H1 (cell line): ENCODE results near the gene SPSB2. TPM values are rescaled to one million over a fixed set of nuclear protein-coding genes. Genes with fewer than 3 reads are reported as not detected.

ENCODE experiments used
- CTCF ChIA-PET: fragments of 300-600 bp; sonication (Branson Sonifier 250); formaldehyde crosslinking; loops from one replicate; lab custom pipeline; 2021; ENCODE audit not compliant: partially characterized antibody; lab: Charles Lee
- POLR2A ChIA-PET: fragments of 300-600 bp; sonication (Branson Sonifier 250); formaldehyde crosslinking; loops from one replicate; lab custom pipeline; 2021; ENCODE audit warnings: inconsistent platforms; ENCODE audit not compliant: partially characterized antibody; lab: Charles Lee
- DNase-seq, 2 experiments: peaks; one replicate each; pipeline versions ENCODE4 v3.0.0 to v3.0.0-alpha.2; 2010 to 2022; ENCODE audit warnings: low spot score in 2 of 2, low read depth in 1 of 2, mixed read lengths in 1 of 2
- FAIRE-seq: peaks from 2 replicates; lab custom pipeline; 2011; peaks lifted over from hg19 to GRCh38; lab: Jason Lieb, UNC
- H2AFZ ChIP-seq: 2 replicates; pipeline ENCODE4 v1.8.1; 2012; ENCODE audit warnings: low read length, inconsistent platforms
- H2AK5ac ChIP-seq: 2 replicates; pipeline ENCODE4 v1.6.1; 2013; ENCODE audit warnings: low read depth, low read length
- H2BK120ac ChIP-seq: replicated peaks from 2 replicates; pipeline ENCODE3; 2013; ENCODE audit warnings: low read depth, low read length, inconsistent platforms
- H2BK12ac ChIP-seq: 2 replicates; pipeline ENCODE4 v1.6.1; 2013; ENCODE audit warnings: low read depth, low read length
- H2BK15ac ChIP-seq: 2 replicates; pipeline ENCODE4 v1.6.1; 2013; ENCODE audit warnings: low read length
- H2BK20ac ChIP-seq: 2 replicates; pipeline ENCODE4 v1.6.1; 2013; ENCODE audit warnings: low read length
- H2BK5ac ChIP-seq: 2 replicates; pipeline ENCODE4 v1.6.1; 2013; ENCODE audit warnings: low read depth, low read length
- H3K14ac ChIP-seq: 2 replicates; pipeline ENCODE4 v1.6.1; 2013; ENCODE audit warnings: inconsistent platforms; ENCODE audit not compliant: insufficient read length
- H3K18ac ChIP-seq: 2 replicates; pipeline ENCODE4 v1.6.1; 2013; ENCODE audit warnings: low read length; ENCODE audit errors: extremely low read depth
- H3K23ac ChIP-seq: 2 replicates; pipeline ENCODE4 v1.6.1; 2013; ENCODE audit warnings: inconsistent platforms; ENCODE audit not compliant: insufficient read length
- H3K23me2 ChIP-seq: 2 replicates; pipeline ENCODE4 v1.6.1; 2013; ENCODE audit warnings: low read depth, low read length
- H3K27ac ChIP-seq: 2 replicates; pipeline ENCODE4 v1.6.1; 2011; ENCODE audit warnings: low read depth, low read length, inconsistent platforms
- H3K27me3 ChIP-seq, 4 experiments: replicated peaks in 1 of 4; 1 replicate in 1 of 4; 2 replicates in 3 of 4; pipeline versions ENCODE4 v1.6.1 to v1.8.1; 2011 to 2013; ENCODE audit warnings: low read length in 3 of 4, mild to moderate bottlenecking in 3 of 4, inconsistent platforms in 2 of 4, mixed read lengths in 2 of 4, moderate library complexity in 1 of 4; ENCODE audit not compliant: control insufficient read depth in 3 of 4, insufficient read depth in 3 of 4; ENCODE audit errors: extremely low read depth in 1 of 4
- H3K36me3 ChIP-seq, 4 experiments: 2 replicates each; pipeline versions ENCODE4 v1.6.1 to v1.8.1; 2011 to 2013; ENCODE audit warnings: mild to moderate bottlenecking in 4 of 4, low read length in 3 of 4, moderate library complexity in 2 of 4, control low read depth in 1 of 4, inconsistent platforms in 1 of 4; ENCODE audit not compliant: insufficient read depth in 4 of 4, control insufficient read depth in 2 of 4
- H3K4ac ChIP-seq: replicated peaks from 2 replicates; pipeline ENCODE3; 2013; ENCODE audit warnings: low read length, low read depth, mixed read lengths, inconsistent platforms; ENCODE audit not compliant: insufficient read length
- H3K4me1 ChIP-seq, 4 experiments: replicated peaks in 1 of 4; 1 replicate in 1 of 4; 2 replicates in 3 of 4; pipeline versions ENCODE4 v1.6.1 to v1.8.1; 2011 to 2013; ENCODE audit warnings: low read length in 3 of 4, inconsistent platforms in 2 of 4, mixed read lengths in 1 of 4; ENCODE audit not compliant: insufficient read depth in 4 of 4, control insufficient read depth in 3 of 4
- H3K4me2 ChIP-seq, 2 experiments: 2 replicates each; pipeline versions ENCODE4 v1.6.1 to v1.8.1; 2011 to 2013; ENCODE audit warnings: low read depth in 2 of 2, low read length in 2 of 2, control low read depth in 1 of 2, inconsistent platforms in 1 of 2, mild to moderate bottlenecking in 1 of 2; ENCODE audit not compliant: insufficient read depth in 1 of 2
- H3K4me3 ChIP-seq, 4 experiments: fragments of 200-600, 300-600 bp in 1 of 4; sonication (generic), shearing (Covaris generic), sonication (Bioruptor Twin) in 1 of 4; 2 replicates each; pipeline versions ENCODE4 v1.5.1 to v1.8.1; 2011 to 2016; ENCODE audit warnings: low read length in 4 of 4, low read depth in 3 of 4, control low read depth in 2 of 4, inconsistent platforms in 2 of 4, mild to moderate bottlenecking in 2 of 4, mixed read lengths in 1 of 4, moderate library complexity in 1 of 4; ENCODE audit not compliant: insufficient read depth in 2 of 4; ENCODE audit errors: extremely low read depth in 1 of 4
- H3K56ac ChIP-seq: replicated peaks from 2 replicates; pipeline ENCODE3; 2013; ENCODE audit warnings: low read depth, mild to moderate bottlenecking, mixed read lengths, low read length, inconsistent platforms; ENCODE audit not compliant: insufficient read length
- H3K79me1 ChIP-seq: 2 replicates; pipeline ENCODE4 v1.6.1; 2013; ENCODE audit warnings: low read depth, low read length, control low read depth
- H3K79me2 ChIP-seq, 2 experiments: 2 replicates each; pipeline versions ENCODE4 v1.6.1 to v1.8.1; 2012 to 2013; ENCODE audit warnings: low read length in 2 of 2, mild to moderate bottlenecking in 2 of 2, inconsistent platforms in 1 of 2; ENCODE audit not compliant: insufficient read depth in 2 of 2, control insufficient read depth in 1 of 2
- H3K9ac ChIP-seq, 4 experiments: replicated peaks in 1 of 4; 1 replicate in 1 of 4; 2 replicates in 3 of 4; pipeline versions ENCODE4 v1.6.1 to v1.8.1; 2011 to 2013; ENCODE audit warnings: low read depth in 3 of 4, low read length in 3 of 4, control low read depth in 2 of 4, mild to moderate bottlenecking in 2 of 4, moderate library complexity in 2 of 4, inconsistent platforms in 1 of 4; ENCODE audit errors: extremely low read depth in 1 of 4
- H3K9me3 ChIP-seq, 2 experiments: 2 replicates each; pipeline versions ENCODE4 v1.6.1 to v1.8.1; 2012 to 2013; ENCODE audit warnings: mild to moderate bottlenecking in 2 of 2, moderate library complexity in 2 of 2, control low read depth in 1 of 2, inconsistent platforms in 1 of 2, low read depth in 1 of 2, low read length in 1 of 2, mixed read lengths in 1 of 2; ENCODE audit not compliant: insufficient read depth in 2 of 2
- H4K20me1 ChIP-seq, 2 experiments: replicated peaks in 1 of 2; 2 replicates each; pipeline versions ENCODE3 to v1.8.1; 2011 to 2013; ENCODE audit warnings: inconsistent platforms in 2 of 2, low read length in 2 of 2, mild to moderate bottlenecking in 1 of 2; ENCODE audit not compliant: insufficient read depth in 2 of 2, control insufficient read depth in 1 of 2
- H4K5ac ChIP-seq: 2 replicates; pipeline ENCODE4 v1.6.1; 2013; ENCODE audit warnings: low read length, low read depth, mixed read lengths, inconsistent platforms; ENCODE audit not compliant: insufficient read length
- H4K8ac ChIP-seq: 2 replicates; pipeline ENCODE4 v1.8.0; 2013; ENCODE audit warnings: mild to moderate bottlenecking, moderate library complexity, low read length, inconsistent platforms; ENCODE audit not compliant: insufficient read depth; ENCODE audit errors: extremely low read depth
- H4K91ac ChIP-seq: replicated peaks from 2 replicates; pipeline ENCODE3; 2013; ENCODE audit warnings: low read length, mixed read lengths, inconsistent platforms; ENCODE audit not compliant: insufficient read length
- CREB1 ChIP-seq: IDR thresholded peaks from 2 replicates; pipeline ENCODE4 v1.6.1; 2012; ENCODE audit warnings: inconsistent platforms
- KDM4A ChIP-seq: IDR thresholded peaks from one replicate; pipeline ENCODE4 v1.7.1; 2012; ENCODE audit warnings: low read depth, mild to moderate bottlenecking, moderate library complexity, low read length, inconsistent platforms; ENCODE audit not compliant: severe bottlenecking
- SIN3A ChIP-seq, 2 experiments: IDR thresholded peaks in 1 of 2; conservative IDR thresholded peaks in 1 of 2; 2 replicates each; pipeline ENCODE4 v1.6.1; 2011 to 2012; ENCODE audit warnings: low read length in 2 of 2, improper control_type of control experiment in 1 of 2, low read depth in 1 of 2, mild to moderate bottlenecking in 1 of 2
- WGBS, 2 experiments: shearing (Covaris generic) in 1 of 2; methylation state at CpG; one replicate each; pipeline versions ENCODE4 v1.1.6 to v1.1.7; 2013 to 2015; ENCODE audit warnings: low lambda C conversion rate in 2 of 2, mixed read lengths in 2 of 2, inconsistent platforms in 1 of 2, low coverage in 1 of 2, missing lambda C conversion rate in 1 of 2; ENCODE audit not compliant: insufficient replicate concordance in 2 of 2, insufficient coverage in 1 of 2, insufficient read length in 1 of 2; ENCODE audit errors: extremely low coverage in 1 of 2, missing lambda C conversion rate in 1 of 2; 5-methylcytosine and 5-hydroxymethylcytosine counted together
- polyA plus RNA-seq, 7 experiments: library from polyadenylated mRNA; depleted of rRNA in 3 of 7; stranded (reverse) in 5 of 7; unstranded in 2 of 7; fragments of >200 nt in 5 of 7; fragments of 200-250 nt in 2 of 7; gene quantifications; 1 replicate in 5 of 7; 2 replicates in 1 of 7; 4 replicates in 1 of 7; pipeline versions ENCODE4 v1.2.1 to v1.2.3, GENCODE V29; 2011 to 2013; ENCODE audit warnings: missing spikeins in 2 of 7, mixed read lengths in 2 of 7
- total RNA-seq: library from RNA; stranded (reverse); fragmentation: NEBNext Ultra II Directional; extraction: Animal tissue kit (Norgen Biotek cat#: 25700); gene quantifications from 2 replicates; pipeline ENCODE4 v1.2.1, GENCODE V29; 2021

Gene SPSB2
- total and polyA plus RNA-seq, 2 of the 8 experiments (the other 6 are each of a cell fraction or from before 2014, with no cell fraction given) = 13.0 to 23.2 TPM

GRCh38 chr12:6872073-6873048 lies 742 bp downstream of the SPSB2 start:
- no peak overlapping the region for H3K14ac ChIP-seq
- H3K79me1 ChIP-seq = 0 out of 2 replicates have a peak, but pooled peaks cover 7% of the 10 kb centered on the region
- no peak overlapping the region for H2AK5ac ChIP-seq
- POLR2A ChIA-PET = interaction anchor here (0.8 to 18.9 kb wide), 26 partner anchors 11 to 379 kb away, joined by 3 to 588 read pairs (median 6); partner anchors contain the start of genes ATN1, C12orf57, CDCA3 and EMG1
- H4K20me1 ChIP-seq = peaks cover 25 to 30% of the 10 kb centered on the region in 2 experiments
- no peak overlapping the region for H2BK20ac ChIP-seq
- H3K18ac ChIP-seq = peak overlapping the region; percentile 76
- peaks cover 0 to 26% of the 10 kb centered on the region in 2 experiments; a peak in 2 of 4 replicates for H3K79me2 ChIP-seq
- H3K56ac ChIP-seq = peak overlapping the region; percentile 87
- CTCF ChIA-PET = interaction anchor here (0.6 to 10.4 kb wide), 38 partner anchors 10 to 259 kb away, joined by 3 to 216 read pairs (median 8); partner anchors contain the start of genes C12orf57, CDCA3, ENO2 and LPCAT3
- peak overlapping the region; percentile 42 to 95 (median 86) for H3K4me3 ChIP-seq
- H3K27ac ChIP-seq = peak overlapping the region; percentile 40
- H4K5ac ChIP-seq = peak overlapping the region; percentile 39
- peaks cover 17% of the 10 kb centered on the region for H3K23me2 ChIP-seq
- no peak overlapping the region for H3K23ac ChIP-seq
- FAIRE-seq (no peak), DNase-seq (peak in 1 of 2 experiments; percentile 98)
- H4K91ac ChIP-seq = peak overlapping the region; percentile 22
- peak overlapping the region; percentile 29 for H3K4ac ChIP-seq
- H2BK12ac ChIP-seq = no peak overlapping the region
- H3K27me3 ChIP-seq = no peaks in the 10 kb centered on the region
- H3K9ac ChIP-seq = peak overlapping the region; percentile 31 to 78 (median 76); a peak in 6 of 7 replicates
- peaks cover 2 to 34% (median 14%) of the 10 kb centered on the region in 4 experiments for H3K4me1 ChIP-seq
- peaks cover 8 to 31% (median 13%) of the 10 kb centered on the region in 4 experiments for H3K36me3 ChIP-seq
- peak overlapping the region; percentile 78; the same call in 1 of the 2 replicates for H2BK5ac ChIP-seq
- 11% methylated on average over 38 of the region's 40 CpGs; no CpG with 5 or more reads in 1 of the 2 experiments for WGBS, 2 experiments
- no peaks in the 10 kb centered on the region for H3K9me3 ChIP-seq
- no peak overlapping the region for H2BK15ac ChIP-seq
- H2BK120ac ChIP-seq = no peak overlapping the region
- peak overlapping the region; percentile 85 to 89 for H3K4me2 ChIP-seq
- H4K8ac ChIP-seq = peak overlapping the region; percentile 45; the same call in 1 of the 2 replicates
- H2AFZ ChIP-seq = no peak overlapping the region
- TF ChIP-seq KDM4A = no peak
- TF ChIP-seq CREB1 = peak; percentile 64
- peak; percentile 93 to 94; a peak in 3 of 4 replicates for TF ChIP-seq SIN3A (conservative IDR thresholded peaks at IDR 0.05 in 1 of 2, IDR thresholded peaks at IDR 0.05 in 1 of 2; ENCODE audit: low read depth in 1 of 2, low read length in 2 of 2)
